K562 (cell line): Measurements from ENCODE around the gene CRIM1. TPM values are rescaled to one million over a fixed set of nuclear protein-coding genes. Genes with fewer than 3 reads are reported as not detected.

Experiments
- ATAC-seq: fragments of 200-7000 bp; cut with Tn5 transposase; 3 replicates; pipeline ENCODE4 v1.9.1; 2020; ENCODE audit warnings: moderate library complexity
- BruUV-seq: library from RNA; stranded (reverse); fragments of 400-500 nt; replicated peaks from 2 replicates; lab custom pipeline; 2021; lab: Mats Ljungman, UMichigan
- CTCF ChIA-PET: fragments of 300-600 bp; formaldehyde crosslinking; extraction: SDS; loops from one replicate; lab custom pipeline; 2021; ENCODE audit warnings: low intra/inter-chr PET ratio; lab: Yijun Ruan, JAX
- POLR2A ChIA-PET: fragments of 300-600, 350-650 bp; sonication (Branson Sonifier 250); formaldehyde crosslinking; extraction: SDS; loops from one replicate; lab custom pipeline; 2021; ENCODE audit warnings: antibody characterized with exemption, inconsistent platforms; lab: Yijun Ruan, JAX
- DNase-seq, 4 experiments: peaks; one replicate each; pipeline versions ENCODE4 v3.0.0 to v3.0.0-alpha.2; 2011 to 2018; ENCODE audit warnings: low spot score in 3 of 4, mixed read lengths in 3 of 4; ENCODE audit errors: extremely low read depth in 1 of 4
- FAIRE-seq: peaks from 2 replicates; lab custom pipeline; 2011; peaks lifted over from hg19 to GRCh38; lab: Jason Lieb, UNC
- H2AFZ ChIP-seq: 2 replicates; pipeline ENCODE4 v1.6.0; 2011; ENCODE audit warnings: low read depth, low read length, control low read depth, inconsistent platforms
- H3K27ac ChIP-seq: fragments of 200-600 bp; 3 replicates; pipeline ENCODE4 v1.8.0; 2011; ENCODE audit warnings: low read depth, mild to moderate bottlenecking, control low read depth, inconsistent platforms, low read length, moderate library complexity, mixed read lengths; ENCODE audit errors: extremely low read depth
- H3K27me3 ChIP-seq, 2 experiments: fragments of 300-600 bp in 1 of 2; 2 replicates in 1 of 2; 3 replicates in 1 of 2; pipeline versions ENCODE4 v1.6.0 to v1.8.0; 2011; ENCODE audit warnings: inconsistent platforms in 2 of 2, low read length in 2 of 2, mild to moderate bottlenecking in 1 of 2, mixed read lengths in 1 of 2, moderate library complexity in 1 of 2; ENCODE audit not compliant: control insufficient read depth in 2 of 2, insufficient read depth in 2 of 2
- H3K36me3 ChIP-seq: fragments of 300-600 bp; 3 replicates; pipeline ENCODE4 v1.8.0; 2011; ENCODE audit warnings: mild to moderate bottlenecking, low read length, inconsistent platforms; ENCODE audit not compliant: control insufficient read depth, insufficient read depth
- H3K4me1 ChIP-seq, 2 experiments: fragments of 200-600 bp in 1 of 2; replicated peaks in 1 of 2; 2 replicates in 1 of 2; 3 replicates in 1 of 2; pipeline versions ENCODE4 v1.5.1 to v1.8.0; 2011; ENCODE audit warnings: inconsistent platforms in 2 of 2, low read length in 2 of 2, mild to moderate bottlenecking in 1 of 2, mixed read lengths in 1 of 2, moderate library complexity in 1 of 2; ENCODE audit not compliant: control insufficient read depth in 2 of 2, insufficient read depth in 2 of 2
- H3K4me2 ChIP-seq: 2 replicates; pipeline ENCODE4 v1.6.1; 2011; ENCODE audit warnings: low read length, control low read depth, inconsistent platforms, mixed read lengths; ENCODE audit not compliant: insufficient read depth
- H3K4me3 ChIP-seq: fragments of 200-600 bp; sonication (generic), shearing (Covaris generic); 2 replicates; pipeline ENCODE4 v1.5.1; 2016; ENCODE audit warnings: control low read depth, inconsistent platforms
- H3K79me2 ChIP-seq: fragments of 200-600 bp; 3 replicates; pipeline ENCODE4 v1.8.0; 2011; ENCODE audit warnings: low read length, inconsistent platforms; ENCODE audit not compliant: control insufficient read depth, insufficient read depth
- H3K9ac ChIP-seq, 2 experiments: 2 replicates each; pipeline versions ENCODE4 v1.6.0 to v1.6.1; 2011; ENCODE audit warnings: low read depth in 2 of 2, low read length in 2 of 2, control low read depth in 1 of 2, inconsistent platforms in 1 of 2, mild to moderate bottlenecking in 1 of 2, mixed read lengths in 1 of 2; ENCODE audit not compliant: insufficient read depth in 1 of 2
- H3K9me1 ChIP-seq: one replicate; pipeline ENCODE4 v1.6.0; 2011; ENCODE audit warnings: inconsistent platforms, mild to moderate bottlenecking, low read length, moderate library complexity; ENCODE audit not compliant: control insufficient read depth, insufficient read depth
- H3K9me3 ChIP-seq: replicated peaks from 2 replicates; pipeline ENCODE4 v1.5.1; 2011; ENCODE audit warnings: low read depth, low read length, inconsistent platforms; ENCODE audit not compliant: control insufficient read depth, insufficient read depth
- H4K20me1 ChIP-seq: replicated peaks from 2 replicates; pipeline ENCODE4 v1.6.1; 2011; ENCODE audit warnings: low read length, inconsistent platforms, mixed read lengths; ENCODE audit not compliant: control insufficient read depth, insufficient read depth
- ETV6 ChIP-seq, 3 experiments: fragments of 150-350 bp in 1 of 3; sonication (generic) in 1 of 3; formaldehyde crosslinking in 1 of 3; IDR thresholded peaks; 2 replicates each; pipeline versions ENCODE4 v1.6.1 to v1.8.0; 2014 to 2022; ENCODE audit warnings: borderline replicate concordance in 2 of 3, low read depth in 2 of 3, antibody characterized with exemption in 1 of 3, low read length in 1 of 3, mild to moderate bottlenecking in 1 of 3, missing genetic modification reagents in 1 of 3
- MEF2D ChIP-seq: conservative IDR thresholded peaks from 2 replicates; pipeline ENCODE4 v1.6.1; 2016; ENCODE audit warnings: low read depth, missing genetic modification characterization, missing compliant biosample characterization
- POLR2A ChIP-seq: fragments of 450-650 bp; conservative IDR thresholded peaks from 2 replicates; pipeline ENCODE4 v1.6.1; 2016
- POLR2H ChIP-seq: IDR thresholded peaks from 2 replicates; pipeline ENCODE4 v1.6.1; 2016; ENCODE audit warnings: missing genetic modification characterization, low read depth, mild to moderate bottlenecking, control low read depth, missing compliant biosample characterization, moderate library complexity
- SMARCE1 ChIP-seq: fragments of 450-650 bp; IDR thresholded peaks from 2 replicates; pipeline ENCODE4 v1.7.1; 2016; ENCODE audit warnings: mild to moderate bottlenecking
- TFAM ChIP-seq: fragments of 250-450 bp; sonication (Bioruptor Pico); conservative IDR thresholded peaks from 2 replicates; pipeline ENCODE4 v1.5.0; 2021; ENCODE audit warnings: mild to moderate bottlenecking, moderate library complexity
- XRCC5 ChIP-seq: fragments of 200-400 bp; formaldehyde crosslinking; IDR thresholded peaks from 2 replicates; pipeline ENCODE4 v1.6.1; 2017; ENCODE audit warnings: low read depth, mild to moderate bottlenecking, low read length
- ZFX ChIP-seq: sonication (generic); formaldehyde crosslinking; IDR thresholded peaks from 2 replicates; pipeline ENCODE4 v1.8.0; 2022; ENCODE audit warnings: mild to moderate bottlenecking, missing genetic modification reagents, moderate library complexity
- ZNF212 ChIP-seq: fragments of 450-650 bp; formaldehyde crosslinking; IDR thresholded peaks from 2 replicates; pipeline ENCODE4 v1.4.0; 2020; ENCODE audit warnings: mild to moderate bottlenecking
- WGBS: fragments of 100-300 bp; shearing (Covaris generic); methylation state at CpG from one replicate; pipeline ENCODE4 v1.1.6; 2016; ENCODE audit warnings: low coverage, mixed read lengths; ENCODE audit not compliant: insufficient coverage; ENCODE audit errors: missing lambda C conversion rate; 5-methylcytosine and 5-hydroxymethylcytosine counted together
- in situ Hi-C: fragments of 300-500 bp; cut with MboI; formaldehyde crosslinking; loops from 4 replicates; pipeline ENCODE4 v1.15.0; 2018; ENCODE audit warnings: inconsistent platforms, mixed read lengths
- intact Hi-C: fragments of 100-400 bp; cut with micrococcal nuclease; formaldehyde crosslinking; loops from 2 replicates; pipeline ENCODE4 v1.14.2; 2022
- polyA plus RNA-seq, 8 experiments: library from polyadenylated mRNA; depleted of rRNA in 4 of 8; stranded (reverse) in 5 of 8; unstranded in 3 of 8; fragments of >200 nt; fragmentation: Nextera tagmentation in 2 of 8; fragmentation: Illumina TruSeq in 1 of 8; extraction: Ambion mirVana in 2 of 8; extraction: Trizol in 1 of 8; gene quantifications; 2 replicates each; pipeline versions ENCODE4 v1.2.1 to v1.2.3, GENCODE V29; 2011 to 2014; ENCODE audit warnings: inconsistent platforms in 1 of 8, missing spikeins in 1 of 8
- total RNA-seq, 7 experiments: library from RNA; depleted of rRNA in 6 of 7; stranded (reverse); fragments of >200 nt in 6 of 7; fragmentation: Illumina TruSeq in 2 of 7; extraction: Trizol in 2 of 7; gene quantifications; 2 replicates each; pipeline versions ENCODE4 v1.2.1 to v1.2.3, GENCODE V29; 2011 to 2021; ENCODE audit warnings: low replicate concordance in 1 of 7
- TF ChIP-seq, protein P1 (sequence below): sonication (generic); formaldehyde crosslinking; IDR thresholded peaks from 2 replicates; pipeline ENCODE4 v1.8.1; 2023; ENCODE audit warnings: missing genetic modification reagents, mild to moderate bottlenecking, borderline replicate concordance
- TF ChIP-seq, protein P2 (sequence below), 2 experiments: fragments of 450-650 bp; conservative IDR thresholded peaks; 2 replicates each; pipeline ENCODE4 v1.6.1; 2017; ENCODE audit warnings: mild to moderate bottlenecking in 2 of 2, moderate library complexity in 2 of 2
- TF ChIP-seq, protein P3 (sequence below): IDR thresholded peaks from 2 replicates; pipeline ENCODE4 v1.6.1; 2012; ENCODE audit warnings: low read depth, low read length, improper control_type of control experiment, borderline replicate concordance

The CRIM1 gene
- total and polyA plus RNA-seq, 9 of the 15 experiments (the other 6 are each of a cell fraction or from before 2014, with no cell fraction given): 0.01 to 0.36 (median 0.06) TPM; not detected in 1

DNA sequence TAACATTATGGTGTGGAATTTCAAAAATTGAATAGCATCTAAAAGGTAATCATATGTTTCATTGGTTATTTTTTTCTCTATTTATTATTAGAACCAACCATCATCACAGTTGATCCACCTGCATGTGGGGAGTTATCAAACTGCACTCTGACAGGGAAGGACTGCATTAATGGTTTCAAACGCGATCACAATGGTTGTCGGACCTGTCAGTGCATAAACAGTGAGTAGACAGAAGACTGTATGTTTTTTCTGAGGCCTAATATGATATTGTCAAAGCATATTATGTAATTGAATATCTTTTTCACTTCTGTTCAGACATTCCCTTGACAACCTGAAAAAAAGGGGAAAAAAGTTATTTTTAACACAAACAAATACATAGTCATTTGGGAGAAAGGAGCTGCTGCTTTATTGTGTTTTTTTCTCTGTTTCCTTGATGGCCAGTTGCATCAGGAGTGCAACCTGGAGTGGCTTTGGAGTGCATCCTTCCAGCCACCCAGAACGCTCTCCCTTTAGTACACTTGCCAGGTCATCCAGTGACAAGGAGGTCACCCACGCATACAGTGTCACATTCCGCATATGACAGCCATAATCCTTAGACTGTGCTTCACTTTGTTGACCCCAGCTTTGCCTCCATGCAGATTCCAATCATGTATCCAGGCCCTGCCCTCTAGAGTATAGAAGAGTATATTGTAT lies 143.7 kb downstream of the CRIM1 start:
- no peak overlapping the region for H3K27ac ChIP-seq
- ATAC-seq: no peak
- H3K4me2 ChIP-seq: no peak overlapping the region
- H3K4me3 ChIP-seq: no peak overlapping the region
- BruUV-seq: no TSS peak
- H2AFZ ChIP-seq: no peak overlapping the region
- no peak overlapping the region for H3K9ac ChIP-seq
- no peaks in the 10 kb centered on the region; a peak in 1 of 5 replicates for H3K4me1 ChIP-seq
- WGBS: 10% methylated on average over 6 of the region's 6 CpGs
- H4K20me1 ChIP-seq: no peaks in the 10 kb centered on the region
- peaks cover 0 to 8% of the 10 kb centered on the region in 2 experiments; a peak in 2 of 5 replicates for H3K27me3 ChIP-seq
- DNase-seq: no peak
- ChIA-PET CTCF (no interaction called here), POLR2A (interaction anchor here (1.2 kb wide), 1 partner anchor 9 kb away, joined by 5 read pairs; no protein-coding TSS in a partner anchor)
- no peak for FAIRE-seq
- H3K36me3 ChIP-seq: no peaks in the 10 kb centered on the region
- no peaks in the 10 kb centered on the region for H3K9me1 ChIP-seq
- no peaks in the 10 kb centered on the region for H3K9me3 ChIP-seq
- H3K79me2 ChIP-seq: no peaks in the 10 kb centered on the region
- in situ Hi-C loops (no loop called here), intact Hi-C loops (no loop called here)
- TF ChIP-seq, protein P1, sequence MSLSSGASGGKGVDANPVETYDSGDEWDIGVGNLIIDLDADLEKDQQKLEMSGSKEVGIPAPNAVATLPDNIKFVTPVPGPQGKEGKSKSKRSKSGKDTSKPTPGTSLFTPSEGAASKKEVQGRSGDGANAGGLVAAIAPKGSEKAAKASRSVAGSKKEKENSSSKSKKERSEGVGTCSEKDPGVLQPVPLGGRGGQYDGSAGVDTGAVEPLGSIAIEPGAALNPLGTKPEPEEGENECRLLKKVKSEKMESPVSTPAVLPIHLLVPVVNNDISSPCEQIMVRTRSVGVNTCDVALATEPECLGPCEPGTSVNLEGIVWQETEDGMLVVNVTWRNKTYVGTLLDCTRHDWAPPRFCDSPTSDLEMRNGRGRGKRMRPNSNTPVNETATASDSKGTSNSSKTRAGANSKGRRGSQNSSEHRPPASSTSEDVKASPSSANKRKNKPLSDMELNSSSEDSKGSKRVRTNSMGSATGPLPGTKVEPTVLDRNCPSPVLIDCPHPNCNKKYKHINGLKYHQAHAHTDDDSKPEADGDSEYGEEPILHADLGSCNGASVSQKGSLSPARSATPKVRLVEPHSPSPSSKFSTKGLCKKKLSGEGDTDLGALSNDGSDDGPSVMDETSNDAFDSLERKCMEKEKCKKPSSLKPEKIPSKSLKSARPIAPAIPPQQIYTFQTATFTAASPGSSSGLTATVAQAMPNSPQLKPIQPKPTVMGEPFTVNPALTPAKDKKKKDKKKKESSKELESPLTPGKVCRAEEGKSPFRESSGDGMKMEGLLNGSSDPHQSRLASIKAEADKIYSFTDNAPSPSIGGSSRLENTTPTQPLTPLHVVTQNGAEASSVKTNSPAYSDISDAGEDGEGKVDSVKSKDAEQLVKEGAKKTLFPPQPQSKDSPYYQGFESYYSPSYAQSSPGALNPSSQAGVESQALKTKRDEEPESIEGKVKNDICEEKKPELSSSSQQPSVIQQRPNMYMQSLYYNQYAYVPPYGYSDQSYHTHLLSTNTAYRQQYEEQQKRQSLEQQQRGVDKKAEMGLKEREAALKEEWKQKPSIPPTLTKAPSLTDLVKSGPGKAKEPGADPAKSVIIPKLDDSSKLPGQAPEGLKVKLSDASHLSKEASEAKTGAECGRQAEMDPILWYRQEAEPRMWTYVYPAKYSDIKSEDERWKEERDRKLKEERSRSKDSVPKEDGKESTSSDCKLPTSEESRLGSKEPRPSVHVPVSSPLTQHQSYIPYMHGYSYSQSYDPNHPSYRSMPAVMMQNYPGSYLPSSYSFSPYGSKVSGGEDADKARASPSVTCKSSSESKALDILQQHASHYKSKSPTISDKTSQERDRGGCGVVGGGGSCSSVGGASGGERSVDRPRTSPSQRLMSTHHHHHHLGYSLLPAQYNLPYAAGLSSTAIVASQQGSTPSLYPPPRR (CRISPR knock-in tag): no peak
- TF ChIP-seq SMARCE1 (no peak), TFAM (CRISPR knock-in tag) (no peak), ETV6 (IDR thresholded peaks at IDR 0.05; ENCODE audit: borderline replicate concordance in 1 of 2, low read depth in 2 of 2, low read length in 1 of 2) (no peak), ETV6 (CRISPR knock-in tag; IDR thresholded peaks at IDR 0.05; ENCODE audit: borderline replicate concordance) (no peak), XRCC5 (no peak), ZNF212 (CRISPR knock-in tag) (no peak), ZFX (no peak), POLR2A (no peak), POLR2H (no peak), MEF2D (tag) (no peak)
- TF ChIP-seq, protein P2, sequence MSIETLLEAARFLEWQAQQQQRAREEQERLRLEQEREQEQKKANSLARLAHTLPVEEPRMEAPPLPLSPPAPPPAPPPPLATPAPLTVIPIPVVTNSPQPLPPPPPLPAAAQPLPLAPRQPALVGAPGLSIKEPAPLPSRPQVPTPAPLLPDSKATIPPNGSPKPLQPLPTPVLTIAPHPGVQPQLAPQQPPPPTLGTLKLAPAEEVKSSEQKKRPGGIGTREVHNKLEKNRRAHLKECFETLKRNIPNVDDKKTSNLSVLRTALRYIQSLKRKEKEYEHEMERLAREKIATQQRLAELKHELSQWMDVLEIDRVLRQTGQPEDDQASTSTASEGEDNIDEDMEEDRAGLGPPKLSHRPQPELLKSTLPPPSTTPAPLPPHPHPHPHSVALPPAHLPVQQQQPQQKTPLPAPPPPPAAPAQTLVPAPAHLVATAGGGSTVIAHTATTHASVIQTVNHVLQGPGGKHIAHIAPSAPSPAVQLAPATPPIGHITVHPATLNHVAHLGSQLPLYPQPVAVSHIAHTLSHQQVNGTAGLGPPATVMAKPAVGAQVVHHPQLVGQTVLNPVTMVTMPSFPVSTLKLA (conservative IDR thresholded peaks at IDR 0.05): no peak
- TF ChIP-seq, protein P3, sequence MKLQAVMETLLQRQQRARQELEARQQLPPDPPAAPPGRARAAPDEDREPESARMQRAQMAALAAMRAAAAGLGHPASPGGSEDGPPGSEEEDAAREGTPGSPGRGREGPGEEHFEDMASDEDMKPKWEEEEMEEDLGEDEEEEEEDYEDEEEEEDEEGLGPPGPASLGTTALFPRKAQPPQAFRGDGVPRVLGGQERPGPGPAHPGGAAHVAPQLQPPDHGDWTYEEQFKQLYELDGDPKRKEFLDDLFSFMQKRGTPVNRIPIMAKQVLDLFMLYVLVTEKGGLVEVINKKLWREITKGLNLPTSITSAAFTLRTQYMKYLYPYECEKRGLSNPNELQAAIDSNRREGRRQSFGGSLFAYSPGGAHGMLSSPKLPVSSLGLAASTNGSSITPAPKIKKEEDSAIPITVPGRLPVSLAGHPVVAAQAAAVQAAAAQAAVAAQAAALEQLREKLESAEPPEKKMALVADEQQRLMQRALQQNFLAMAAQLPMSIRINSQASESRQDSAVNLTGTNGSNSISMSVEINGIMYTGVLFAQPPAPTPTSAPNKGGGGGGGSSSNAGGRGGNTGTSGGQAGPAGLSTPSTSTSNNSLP: no peak
